Ovary (tissue), 3 donors: ENCODE results near the gene FOXP3.
"Not testable (repeated sequence)": the region's sequence is repeated elsewhere in the genome, so short reads cannot be mapped to it uniquely, and the experiment has no call there.

Experiments used
- POLR2A ChIP-seq: fragments of 450-650 bp; IDR thresholded peaks from one replicate; pipeline ENCODE4 v1.6.1; 2017; ENCODE audit warnings: antibody characterized with exemption, mild to moderate bottlenecking, moderate library complexity
- TF ChIP-seq, protein P1 (sequence below), 3 donors: fragments of 450-650 bp in 2 of 3; fragments of 200-600 bp in 1 of 3; IDR thresholded peaks; one replicate each; pipeline versions ENCODE4 v1.5.1 to v1.8.0; 2016 to 2022; ENCODE audit warnings: antibody characterized with exemption in 3 of 3, mild to moderate bottlenecking in 1 of 3
- donor health status: DM: no; HTN: no; CAD: no.

DNA sequence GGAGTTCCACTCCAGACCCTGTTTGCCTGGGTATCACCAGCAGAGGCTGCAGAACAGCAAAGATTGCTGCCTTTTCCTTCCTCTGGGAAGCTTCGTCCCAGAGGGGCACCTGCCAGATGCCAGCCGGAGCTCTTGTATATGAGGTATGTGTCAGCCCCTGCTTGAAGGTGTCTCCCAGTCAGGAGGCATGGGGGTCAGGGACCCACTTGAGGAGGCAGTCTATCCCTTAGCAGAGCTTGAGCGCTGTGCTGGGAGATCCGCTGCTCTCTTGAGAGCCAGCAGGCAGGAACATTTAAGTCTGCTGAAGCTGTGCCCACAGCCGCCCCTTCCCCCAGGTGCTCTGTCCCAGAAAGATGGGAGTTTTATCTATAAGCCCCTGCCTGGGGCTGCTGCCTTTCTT lies 34.8 kb upstream of the FOXP3 start:
- TF ChIP-seq, protein P1, sequence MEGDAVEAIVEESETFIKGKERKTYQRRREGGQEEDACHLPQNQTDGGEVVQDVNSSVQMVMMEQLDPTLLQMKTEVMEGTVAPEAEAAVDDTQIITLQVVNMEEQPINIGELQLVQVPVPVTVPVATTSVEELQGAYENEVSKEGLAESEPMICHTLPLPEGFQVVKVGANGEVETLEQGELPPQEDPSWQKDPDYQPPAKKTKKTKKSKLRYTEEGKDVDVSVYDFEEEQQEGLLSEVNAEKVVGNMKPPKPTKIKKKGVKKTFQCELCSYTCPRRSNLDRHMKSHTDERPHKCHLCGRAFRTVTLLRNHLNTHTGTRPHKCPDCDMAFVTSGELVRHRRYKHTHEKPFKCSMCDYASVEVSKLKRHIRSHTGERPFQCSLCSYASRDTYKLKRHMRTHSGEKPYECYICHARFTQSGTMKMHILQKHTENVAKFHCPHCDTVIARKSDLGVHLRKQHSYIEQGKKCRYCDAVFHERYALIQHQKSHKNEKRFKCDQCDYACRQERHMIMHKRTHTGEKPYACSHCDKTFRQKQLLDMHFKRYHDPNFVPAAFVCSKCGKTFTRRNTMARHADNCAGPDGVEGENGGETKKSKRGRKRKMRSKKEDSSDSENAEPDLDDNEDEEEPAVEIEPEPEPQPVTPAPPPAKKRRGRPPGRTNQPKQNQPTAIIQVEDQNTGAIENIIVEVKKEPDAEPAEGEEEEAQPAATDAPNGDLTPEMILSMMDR (IDR thresholded peaks at IDR 0.05): not testable (repeated sequence)
- not testable (repeated sequence) for TF ChIP-seq POLR2A
